SIG-M5 treated with dmso at 0.1 percent for 504 hours (cell line): ENCODE data around the gene GRIN2D.

Experiments used
- DNase-seq: peaks from one replicate; lab custom pipeline; 2025; ENCODE audit not compliant: unreplicated experiment; lab: John Stamatoyannopoulos, UW

The GRIN2D gene

GRCh38 chr19:48393559-48394330 is at the start of gene GRIN2D:
Gene GRIN2D, plus strand, starts transcription at chr19:48393668. Its CDS starts 4,725 bp downstream, at chr19:48398393.
- DNase-seq = no peak

- DNase-seq = no peak
Measured at GRCh38 chr19:48344892-48345291, 48.6 kb upstream of the GRIN2D start.

DNA sequence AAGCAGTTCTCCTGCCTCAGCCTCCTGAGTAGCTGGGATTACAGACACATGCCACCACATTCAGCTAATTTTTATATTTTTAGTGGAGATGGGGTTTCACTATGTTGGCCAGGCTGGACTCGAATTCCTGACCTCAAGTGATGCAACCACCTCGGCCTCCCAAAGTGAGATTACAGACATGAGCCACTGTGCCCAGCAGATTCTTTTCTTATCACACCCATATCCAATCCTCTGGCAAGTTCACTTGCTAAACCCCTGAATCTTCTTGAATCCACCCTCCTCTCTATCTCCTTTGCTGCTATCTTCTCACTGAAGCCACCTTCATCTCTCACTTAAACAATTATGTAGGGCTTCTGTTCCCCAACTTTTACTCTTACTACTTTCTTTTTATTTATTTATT is 47.3 kb upstream of the GRIN2D start:
- DNase-seq = no peak

GRCh38 chr19:48348045-48348444 is 45.4 kb upstream of the GRIN2D start:
- DNase-seq = no peak

GRCh38 chr19:48348737-48349136 is 44.7 kb upstream of the GRIN2D start:
- DNase-seq = no peak

DNA sequence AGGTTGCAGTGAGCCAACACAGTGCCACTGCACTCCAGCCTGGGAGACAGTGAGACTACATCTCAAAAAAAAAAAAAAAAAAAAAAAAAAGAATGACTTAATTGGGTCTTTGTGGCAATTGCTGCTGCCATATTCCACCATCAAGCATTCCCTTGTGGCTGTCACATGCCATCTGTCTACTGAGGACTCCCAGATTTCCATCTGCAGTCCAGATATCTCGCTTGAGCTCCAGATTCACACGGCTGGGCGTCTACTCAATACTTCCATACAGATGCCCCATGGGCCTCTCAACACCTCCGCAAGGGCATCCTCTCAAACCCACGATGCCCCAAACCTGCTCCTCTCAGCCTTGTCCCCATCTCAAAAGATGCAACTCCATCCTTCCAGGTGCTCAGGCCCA is 42.6 kb upstream of the GRIN2D start:
- DNase-seq = no peak

DNA sequence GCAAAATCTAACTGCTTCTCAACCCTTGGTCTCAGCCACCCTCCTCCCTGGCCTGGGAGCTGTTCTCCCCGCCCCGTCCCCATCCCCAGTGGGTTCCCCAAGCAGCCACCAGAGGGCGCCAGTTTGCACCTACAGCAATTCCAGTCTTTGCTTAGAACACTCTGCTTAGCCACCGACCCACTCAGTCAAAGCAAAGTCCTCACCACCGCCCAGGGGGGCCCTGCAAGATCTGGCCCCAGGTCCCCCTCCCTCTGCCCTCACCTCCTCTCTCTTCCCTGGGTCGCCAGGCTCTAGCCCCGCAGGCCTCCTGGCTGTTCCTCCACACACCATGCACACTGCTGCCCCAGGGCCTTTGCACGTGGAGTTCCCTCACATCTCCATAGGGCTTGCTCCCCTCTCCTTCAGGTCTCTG is 42.1 kb upstream of the GRIN2D start:
- peak; percentile 43 for DNase-seq

DNA sequence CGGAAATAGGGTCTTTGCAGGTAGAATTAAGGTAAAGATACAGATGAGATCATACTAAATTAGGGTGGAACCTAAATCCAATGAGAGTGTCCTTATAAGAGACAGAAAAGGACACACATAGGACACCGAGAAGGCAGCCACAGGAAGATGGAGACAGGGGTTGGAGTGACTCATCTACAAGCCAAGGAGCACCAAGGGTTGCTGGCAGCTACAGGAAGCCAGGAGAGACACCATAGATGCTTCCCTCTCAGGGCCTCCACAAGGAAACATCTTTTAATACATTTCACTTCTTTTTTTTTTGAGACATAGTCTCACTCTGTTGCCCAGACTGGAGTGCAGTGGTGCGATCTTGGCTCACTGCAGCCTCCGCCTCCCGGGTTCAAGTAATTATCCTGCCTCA is 39.8 kb upstream of the GRIN2D start:
- no peak for DNase-seq

DNA sequence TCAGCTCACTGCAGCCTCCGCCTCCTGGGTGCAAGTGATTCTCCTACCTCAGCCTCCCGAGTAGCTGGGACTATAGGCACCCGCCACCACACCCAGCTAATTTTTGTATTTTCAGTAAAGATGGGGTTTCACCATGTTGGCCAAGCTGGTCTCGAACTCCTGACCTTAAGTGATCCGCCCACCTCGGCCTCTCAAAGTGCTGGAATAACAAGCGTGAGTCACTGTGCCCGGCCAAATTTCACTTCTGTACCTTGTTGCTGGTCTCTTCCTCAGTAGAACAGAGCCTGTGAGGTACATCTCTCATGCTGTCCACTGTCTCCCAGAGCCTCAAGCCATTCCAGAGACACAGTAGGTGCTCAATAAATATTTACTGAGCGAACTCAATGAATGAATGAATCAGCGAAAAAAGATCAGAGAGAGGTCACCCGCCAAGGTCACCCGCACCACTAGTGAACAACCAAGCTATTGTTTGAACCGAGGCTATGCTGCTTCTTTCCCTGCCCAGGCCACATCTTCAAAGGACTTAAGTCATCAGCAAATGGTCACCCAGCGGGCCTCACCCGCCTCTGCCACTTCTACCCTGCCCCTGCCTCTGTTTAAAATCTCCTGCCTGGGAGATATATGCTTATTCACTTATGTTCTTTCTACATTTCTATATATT is 39.0 kb upstream of the GRIN2D start:
- DNase-seq = no peak

- DNase-seq = no peak
Measured at GRCh38 chr19:48355365-48355954, 38.0 kb upstream of the GRIN2D start.

GRCh38 chr19:48359123-48359522 is 34.3 kb upstream of the GRIN2D start:
- DNase-seq = no peak

GRCh38 chr19:48361912-48362311 is 31.6 kb upstream of the GRIN2D start:
- DNase-seq = no peak

DNA sequence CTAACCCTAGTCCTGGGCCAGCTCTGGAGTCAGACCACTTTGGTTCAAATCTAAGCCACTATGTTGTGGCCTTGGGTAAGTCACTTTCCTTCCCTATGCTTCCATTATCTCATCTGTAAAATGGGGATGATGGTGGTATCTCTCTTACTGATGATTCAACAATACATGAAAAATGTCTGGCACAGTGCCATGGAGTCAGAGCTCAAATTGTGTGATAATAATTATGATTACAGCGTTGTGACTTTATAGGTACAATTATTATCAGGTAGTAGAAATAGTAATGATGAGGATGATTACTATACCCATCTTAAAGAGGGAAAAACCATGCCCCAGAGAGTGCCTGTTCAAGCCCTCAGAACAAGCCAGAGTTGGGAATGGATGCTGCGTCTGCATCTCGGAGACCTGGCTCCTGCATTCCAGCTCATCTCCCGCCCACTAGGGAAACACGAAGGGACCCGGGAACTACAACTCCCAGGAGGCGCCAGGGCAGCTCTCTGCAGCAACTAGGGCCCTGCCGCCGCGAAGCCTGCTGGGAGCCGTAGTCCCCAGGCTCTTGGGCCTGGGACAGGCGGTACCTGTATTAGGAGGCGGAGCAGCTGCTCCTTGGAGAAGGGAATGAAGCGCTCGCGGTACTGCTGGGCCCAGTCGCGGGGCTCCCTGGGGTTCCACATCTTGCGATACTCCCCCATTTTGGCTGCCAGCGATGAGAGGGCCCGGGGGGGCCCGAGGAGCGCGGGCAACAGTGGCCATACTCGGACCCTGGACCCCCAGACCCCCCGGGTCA is 30.6 kb upstream of the GRIN2D start:
- DNase-seq = peak; percentile 94

- no peak for DNase-seq
Measured at GRCh38 chr19:48363500-48363809, 30.0 kb upstream of the GRIN2D start.

DNA sequence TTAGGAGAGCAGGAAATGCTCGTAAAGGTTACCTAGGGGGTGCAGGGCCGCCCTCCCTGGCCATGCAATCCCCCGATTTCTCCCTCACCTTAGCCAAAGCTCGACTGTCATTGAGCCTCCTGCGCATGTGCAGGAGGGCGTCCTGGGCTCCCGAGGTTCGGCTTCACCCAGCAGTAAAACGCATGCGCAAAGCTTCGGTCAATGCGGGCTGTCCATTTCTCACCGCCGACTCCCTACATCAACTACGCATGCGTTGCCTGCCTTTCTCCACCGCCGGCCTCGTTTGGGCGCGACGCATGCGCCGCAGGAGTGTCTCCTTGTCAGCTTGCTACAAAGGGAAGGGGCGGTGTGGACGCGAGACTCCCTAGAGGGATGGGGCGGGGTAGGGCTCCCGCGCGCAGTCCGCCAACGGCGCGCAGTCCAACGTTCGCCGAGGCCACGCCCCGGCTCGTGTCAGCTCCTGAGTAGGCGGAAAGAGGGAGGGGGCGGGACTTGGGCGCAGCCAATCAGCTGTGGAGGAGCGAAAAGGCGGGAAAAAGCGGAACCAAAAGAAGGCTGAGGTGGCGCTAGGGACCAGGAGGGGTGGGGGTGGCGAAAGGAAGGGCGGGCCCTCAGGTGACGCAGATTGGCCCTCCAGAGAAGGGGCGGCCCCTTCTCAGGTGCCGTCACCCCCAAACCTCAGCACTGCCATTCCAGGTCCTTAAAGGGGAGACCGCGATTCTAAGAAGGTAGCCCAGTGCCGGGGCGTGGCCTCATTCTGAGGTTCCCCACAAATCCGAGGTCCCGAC is 29.5 kb upstream of the GRIN2D start, which contains the start of the genes SYNGR4 and TMEM143:
Gene SYNGR4, plus strand, starts transcription at position 558 of the 788 bp plus-strand sequence. CDS start 1,476 bp downstream, outside the sequence.
Gene TMEM143, minus strand, starts transcription at position 131 of the 788 bp plus-strand sequence. Its CDS starts 20 bp downstream, at position 111.
- peak; percentile 99 for DNase-seq

DNA sequence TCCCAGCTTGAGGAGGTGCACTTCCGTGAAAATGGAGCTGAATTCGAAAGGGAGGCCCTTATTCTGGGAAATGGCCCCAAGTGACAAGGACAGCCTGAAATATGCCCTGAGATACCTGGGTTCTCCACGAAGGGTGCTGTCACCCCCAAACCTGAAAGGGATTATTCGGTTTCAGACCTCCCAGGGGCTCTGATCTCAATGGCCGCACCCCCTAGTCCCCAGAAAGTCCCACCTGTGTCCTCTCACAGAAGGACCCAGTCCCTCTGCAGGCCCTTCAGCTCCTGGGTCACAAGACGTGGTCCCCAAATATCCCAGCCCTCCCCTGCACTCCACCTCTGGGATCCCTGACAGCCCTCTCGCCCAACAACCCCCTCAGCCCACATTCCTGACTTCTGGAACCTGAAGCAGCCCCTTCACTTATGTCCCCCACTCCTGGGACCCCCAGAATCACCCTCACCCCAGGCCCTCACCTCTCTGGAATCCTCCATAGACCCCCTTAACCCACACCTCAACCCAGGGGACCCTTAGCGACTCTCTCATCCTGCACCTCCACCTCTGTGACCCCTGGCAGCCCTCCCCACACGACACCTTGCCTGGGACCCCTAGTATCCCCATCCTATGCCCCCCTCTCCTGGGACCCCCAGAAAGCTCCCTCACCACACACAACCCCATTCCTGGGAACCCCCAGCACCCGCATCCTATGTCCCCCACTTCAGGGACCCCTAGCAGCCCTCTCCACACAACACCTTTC is 28.7 kb upstream of the GRIN2D start:
- DNase-seq = no peak

- no peak for DNase-seq
Measured at GRCh38 chr19:48365602-48366001, 27.9 kb upstream of the GRIN2D start.

- DNase-seq = no peak
Measured at GRCh38 chr19:48367855-48368254, 25.6 kb upstream of the GRIN2D start.

DNA sequence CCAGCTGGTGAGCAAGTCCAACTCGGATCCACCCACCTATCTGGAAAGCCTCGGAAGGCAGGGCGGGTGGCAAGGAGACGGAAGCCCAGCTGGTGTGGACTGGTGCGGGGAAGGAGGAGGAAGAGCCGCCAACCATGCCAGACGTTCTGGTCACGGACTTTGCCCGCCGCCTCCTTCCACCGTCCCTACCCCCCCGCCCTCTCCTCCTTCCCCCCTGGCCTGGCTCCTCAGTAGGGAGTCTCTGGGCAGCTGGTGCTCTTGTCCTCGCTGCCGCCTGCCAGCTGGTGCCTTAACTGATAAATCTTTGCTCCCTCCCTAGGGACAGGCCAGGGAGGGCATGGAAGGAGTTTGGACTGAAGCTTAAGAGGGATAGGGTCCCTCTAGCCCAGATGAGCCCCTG is 24.5 kb upstream of the GRIN2D start:
- no peak for DNase-seq

DNA sequence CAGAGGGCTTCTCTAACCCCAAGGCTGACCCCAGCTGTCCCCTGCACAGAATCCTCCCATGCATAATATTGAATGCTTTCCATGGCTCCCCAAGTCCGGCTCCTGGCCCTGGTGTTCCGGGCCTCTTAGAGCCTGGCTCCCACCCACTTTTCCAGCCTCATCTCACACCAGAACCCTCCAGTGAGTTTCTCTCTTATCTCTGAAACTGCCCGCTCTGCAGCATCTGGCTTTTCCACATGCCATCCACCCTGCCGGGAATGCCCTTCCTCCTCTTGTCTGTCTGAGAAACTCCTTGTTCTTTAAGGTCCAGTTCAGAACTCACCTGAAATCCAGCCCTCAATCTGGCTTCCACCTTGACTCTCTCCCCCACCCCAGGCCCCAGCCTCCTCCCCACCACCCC is 22.5 kb upstream of the GRIN2D start:
- no peak for DNase-seq
